GM21447 (cell line): Measurements from ENCODE around the gene JMJD1C.
A peak's percentile ranks its signal among the peaks of the same experiment; 100 is the strongest.

Experiments
- ATAC-seq: cut with Tn5 transposase; IDR thresholded peaks from one replicate; pipeline ENCODE4 v1.9.1; 2021; ENCODE audit not compliant: unreplicated experiment

JMJD1C gene

DNA sequence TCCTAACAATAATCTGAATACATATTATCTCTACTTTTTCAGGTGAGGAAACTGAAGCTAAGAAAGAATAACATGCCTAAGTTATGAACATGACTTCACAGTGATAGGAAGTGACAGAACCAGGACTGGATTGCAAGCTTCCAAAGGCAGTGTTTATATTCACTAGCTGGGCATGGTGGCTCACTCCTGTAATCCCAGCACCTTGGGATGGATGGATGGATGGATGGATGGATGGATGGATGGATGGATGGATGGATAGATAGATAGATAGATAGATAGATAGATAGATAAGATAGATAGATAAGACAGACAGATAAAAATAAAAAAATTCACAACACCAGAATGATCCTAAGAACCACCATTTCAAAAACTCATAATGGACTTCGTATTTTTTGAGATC, 18.2 kb upstream of the JMJD1C start:
- ATAC-seq, result no peak

DNA sequence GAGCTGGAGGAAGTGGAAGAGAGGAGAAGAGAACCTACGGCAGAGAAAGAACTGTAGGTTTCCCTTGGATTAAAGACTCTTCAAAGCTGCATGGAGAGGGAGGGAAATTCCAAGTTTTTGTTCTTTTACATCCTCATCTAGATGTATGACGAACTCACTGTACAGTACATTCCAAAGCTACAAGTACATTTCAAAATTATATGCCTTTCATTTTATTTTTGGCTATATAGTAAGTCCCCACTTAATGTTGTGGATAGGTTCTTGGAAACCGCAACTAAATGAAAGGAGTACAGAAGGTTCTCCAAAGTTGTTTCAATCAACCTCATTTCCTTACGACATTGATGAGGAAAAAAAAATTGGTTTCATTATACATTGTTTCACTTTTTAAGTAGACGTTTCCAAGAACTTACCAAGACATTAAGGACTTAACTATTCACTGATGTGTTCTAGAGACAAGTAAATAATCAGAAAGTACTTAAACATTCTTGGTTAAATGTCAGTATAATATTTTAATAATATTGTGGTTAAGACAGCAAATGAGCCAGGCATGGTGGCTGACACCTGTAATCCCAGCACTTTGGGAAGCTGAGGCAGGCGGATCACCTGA, 16.1 kb upstream of the JMJD1C start:
- no peak for ATAC-seq

DNA sequence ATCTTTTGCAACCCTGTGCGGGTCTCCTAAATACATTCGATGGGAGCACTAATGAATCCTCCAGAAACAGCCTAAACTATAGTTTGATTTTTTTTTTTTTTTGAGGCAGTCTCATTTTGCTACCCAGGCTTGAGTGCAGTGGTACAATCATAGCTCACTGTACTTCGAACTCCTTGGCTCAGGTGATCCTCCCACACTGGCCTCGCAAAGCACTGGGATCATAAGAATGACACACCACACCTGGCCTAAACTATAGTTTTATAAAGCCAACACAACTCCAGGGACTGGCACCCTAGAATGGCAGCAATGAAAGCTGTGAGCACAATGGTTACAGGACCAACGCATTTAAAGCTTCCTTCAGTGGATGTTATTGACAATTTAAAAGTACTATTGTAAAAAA, 14.5 kb upstream of the JMJD1C start:
- ATAC-seq, result no peak

DNA sequence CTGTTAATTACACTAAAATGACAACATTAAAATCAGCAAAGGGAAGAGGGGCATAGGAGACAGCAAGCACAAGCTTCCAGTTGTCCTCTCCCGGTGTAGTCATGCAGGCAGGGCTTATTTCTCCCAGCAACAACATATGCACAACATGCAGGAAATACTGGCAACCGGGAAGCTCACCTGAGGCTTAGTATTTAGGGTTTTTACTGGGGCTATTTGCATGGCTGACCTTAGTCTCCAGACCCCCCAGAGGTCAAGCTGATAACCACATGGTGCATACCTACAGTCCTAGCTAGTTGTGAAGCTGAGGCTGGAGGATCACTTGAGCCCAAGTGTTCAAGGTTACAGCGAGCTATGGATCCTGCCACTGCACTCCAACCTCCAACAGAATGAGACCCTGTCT, 12.8 kb upstream of the JMJD1C start:
- no peak for ATAC-seq

- ATAC-seq, result no peak
Observed at GRCh38 chr10:63477927-63478326, 12.2 kb upstream of the JMJD1C start.

DNA sequence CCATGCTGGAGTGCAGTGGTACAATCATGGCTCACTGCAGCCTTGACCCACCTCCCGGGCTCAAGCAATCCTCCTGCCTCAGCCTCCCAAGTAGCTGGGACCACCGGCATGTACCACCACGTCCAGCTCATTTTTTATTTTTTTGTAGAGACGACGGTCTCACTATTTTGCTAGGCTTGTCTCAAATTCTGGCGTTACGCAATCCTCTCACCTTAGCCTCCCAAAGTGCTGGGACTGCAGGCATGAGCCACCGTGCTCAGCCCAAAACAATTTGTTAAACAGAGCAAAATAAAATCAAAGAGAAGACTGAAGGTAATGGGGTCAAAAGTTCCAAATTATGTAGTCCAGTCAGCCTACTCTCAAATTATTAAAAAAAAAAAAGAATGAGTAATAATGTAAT, 8.7 kb upstream of the JMJD1C start:
- ATAC-seq, result no peak

DNA sequence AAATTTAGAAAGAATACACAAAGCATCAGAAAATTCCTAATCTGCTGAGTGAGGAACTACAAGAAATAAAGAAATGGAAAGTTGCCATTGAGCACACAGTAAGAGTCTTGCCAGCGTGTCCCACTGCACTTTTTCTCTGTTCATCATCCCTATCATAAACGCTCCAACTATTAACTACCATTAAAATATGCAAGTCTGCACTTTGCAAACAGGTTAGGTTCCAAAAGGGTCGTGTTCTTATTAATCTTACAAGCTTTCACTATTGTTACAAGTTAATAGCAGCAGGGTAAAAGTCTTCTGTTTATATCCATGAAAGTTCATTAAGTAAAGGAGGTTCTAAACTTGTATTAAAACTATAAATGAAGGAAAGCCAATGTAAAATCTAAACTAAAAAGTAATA, 5.2 kb upstream of the JMJD1C start:
- no peak for ATAC-seq

DNA sequence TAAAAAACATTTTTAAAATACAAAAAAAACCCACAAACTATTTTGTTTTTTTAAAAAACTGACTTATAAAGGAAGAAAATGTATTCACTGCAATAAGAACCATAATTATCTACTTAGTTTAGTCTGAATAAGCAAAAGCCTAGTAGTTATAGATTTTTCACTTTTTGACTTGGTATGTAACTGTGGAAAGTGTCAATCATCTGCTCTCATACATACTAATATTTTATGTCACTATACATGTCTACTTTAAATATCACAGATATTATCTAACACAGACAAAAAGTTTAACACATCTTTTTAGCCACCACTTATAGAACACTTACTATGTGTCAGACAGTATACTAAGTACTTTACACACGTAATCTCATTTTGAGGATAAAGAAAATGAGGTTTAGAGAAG, 3.2 kb upstream of the JMJD1C start:
- ATAC-seq, result no peak

- no peak for ATAC-seq
Observed at GRCh38 chr10:63467841-63468240, 2.1 kb upstream of the JMJD1C start.

DNA sequence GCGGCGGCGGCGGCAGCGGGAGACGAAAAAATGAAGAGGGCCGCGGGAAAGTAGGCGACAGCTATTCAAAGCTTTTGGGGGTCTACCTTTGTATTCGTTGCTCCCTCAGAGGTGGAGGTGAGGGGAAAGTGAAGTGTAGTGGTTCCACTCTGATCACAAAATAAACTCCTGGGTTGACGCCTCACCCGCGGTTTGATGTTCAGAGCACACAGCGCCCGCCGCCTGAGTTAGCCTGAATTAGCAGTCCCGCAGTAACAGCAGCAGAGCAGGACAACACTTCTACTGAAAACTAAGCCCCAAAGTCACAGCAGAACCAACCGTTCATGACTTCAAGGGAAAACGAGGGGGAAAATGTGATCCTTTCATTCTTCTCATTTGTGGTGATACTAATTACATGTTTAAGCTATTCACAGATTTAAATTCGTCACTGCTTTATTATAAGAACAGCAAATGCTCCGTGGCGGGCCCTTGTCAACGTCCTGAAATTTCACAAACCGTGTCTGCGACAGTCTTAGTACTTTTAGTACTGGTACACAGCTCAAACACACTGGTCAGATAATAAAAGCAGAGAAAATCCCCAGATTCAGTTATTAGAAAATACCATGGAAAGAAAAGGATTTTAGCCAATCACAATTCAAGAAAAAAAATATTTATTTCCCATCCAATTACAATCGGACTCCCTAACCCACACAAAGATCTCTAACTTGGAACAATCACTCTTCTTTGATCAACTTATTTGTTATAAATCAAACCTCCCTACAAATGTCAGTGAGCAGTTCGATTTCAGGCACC, 563 bp upstream of the JMJD1C start:
- ATAC-seq, result peak; percentile 32

DNA sequence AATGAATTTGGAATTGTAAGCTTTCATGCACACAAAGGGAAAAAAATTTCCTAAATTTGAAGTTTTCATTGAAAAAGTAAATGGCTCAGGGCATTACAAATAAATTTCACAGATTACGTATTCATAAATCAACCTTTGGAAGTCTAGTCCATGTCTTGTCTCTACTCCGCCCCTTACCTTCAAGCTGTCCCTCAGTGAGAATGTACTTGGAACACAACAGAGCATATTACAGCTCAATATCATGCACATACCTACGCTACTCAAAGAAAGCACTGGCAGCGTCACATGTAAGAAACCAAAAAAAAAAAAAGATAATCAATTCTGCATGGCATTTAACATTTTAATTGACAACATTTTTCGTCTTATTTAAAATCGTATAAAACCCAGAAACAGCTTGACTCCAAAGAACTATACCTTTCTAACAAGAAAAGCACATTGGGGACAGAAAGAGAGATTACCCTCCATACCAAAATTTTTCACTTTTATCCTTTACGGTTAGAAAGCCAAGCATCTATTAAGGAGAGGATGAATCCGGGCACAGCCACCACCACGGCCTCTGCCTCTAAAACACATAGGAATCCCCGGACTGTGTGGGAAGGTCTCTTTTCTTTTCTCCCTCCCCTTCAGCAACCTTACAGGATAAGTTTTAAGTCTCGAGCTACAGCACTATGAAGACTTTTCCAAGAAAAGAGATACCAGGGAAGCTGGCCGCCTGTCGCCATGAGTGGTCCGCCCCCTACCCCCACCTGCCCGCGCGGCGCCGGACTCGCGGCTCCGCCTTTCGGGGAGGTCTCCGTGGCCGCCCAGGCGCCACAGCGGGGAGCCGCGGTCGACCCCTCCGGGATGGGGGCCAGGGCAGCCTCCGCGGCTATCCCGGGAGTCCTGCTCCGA, 1.1 kb downstream of the JMJD1C start:
- peak; percentile 46 for ATAC-seq

DNA sequence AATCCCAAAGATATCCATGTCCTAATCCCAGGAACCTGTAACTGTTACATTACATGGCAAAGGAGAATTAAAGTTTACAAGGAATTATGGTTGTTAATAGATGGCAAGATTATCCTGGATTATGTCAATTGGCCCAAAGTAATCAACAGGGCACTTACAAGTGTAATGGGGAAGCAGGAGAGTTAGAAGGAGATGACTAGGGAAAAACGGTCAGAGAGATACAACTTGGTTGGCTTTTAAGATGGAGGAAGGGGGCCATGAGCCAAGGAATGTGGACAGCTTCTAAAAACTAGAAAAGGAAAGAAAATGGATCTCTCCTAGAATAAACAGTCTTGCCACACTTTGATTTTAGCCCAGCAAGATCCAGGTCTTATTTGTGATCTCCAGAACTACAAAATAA, 3.3 kb downstream of the JMJD1C start:
- ATAC-seq, result no peak

DNA sequence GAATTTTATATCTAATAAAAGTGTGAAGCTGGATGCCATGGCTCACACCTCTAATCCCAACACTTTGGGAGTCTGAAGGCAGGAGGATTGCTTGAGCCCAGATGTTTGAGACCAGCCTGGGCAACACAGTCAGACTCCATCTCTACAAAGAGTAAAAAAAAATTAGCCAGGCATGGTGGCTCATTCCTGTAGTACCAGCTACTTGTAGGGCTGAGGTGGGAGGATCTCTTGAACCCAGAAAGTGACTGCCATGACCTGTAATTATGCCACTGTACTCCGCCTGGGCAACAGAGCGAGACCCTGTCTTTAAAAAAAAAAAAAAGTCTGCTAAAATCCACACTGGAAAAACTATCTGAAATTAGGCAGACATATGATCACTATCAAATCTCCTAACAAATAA, 7.6 kb downstream of the JMJD1C start:
- no peak for ATAC-seq

DNA sequence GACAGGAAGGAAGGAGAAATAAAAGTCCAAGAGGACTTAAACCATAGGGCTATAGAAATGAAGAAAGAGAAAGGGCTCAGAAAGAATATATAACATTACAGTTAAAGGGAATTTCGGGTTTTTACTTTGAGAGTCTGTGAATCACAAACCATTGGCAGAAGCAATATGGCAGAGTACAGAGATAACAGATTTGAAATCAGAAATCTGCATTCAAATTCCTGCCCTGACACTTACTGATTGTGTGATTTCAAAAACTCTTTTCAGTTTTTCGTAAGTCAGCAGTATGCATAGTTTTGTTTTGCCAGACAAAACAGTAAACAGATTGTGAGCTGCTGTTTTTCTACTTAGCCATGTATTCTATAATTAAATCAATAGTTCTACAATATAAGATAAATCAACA, 8.2 kb downstream of the JMJD1C start:
- no peak for ATAC-seq

GRCh38 chr10:63456437-63457210, 9.2 kb downstream of the JMJD1C start:
- ATAC-seq, result no peak

DNA sequence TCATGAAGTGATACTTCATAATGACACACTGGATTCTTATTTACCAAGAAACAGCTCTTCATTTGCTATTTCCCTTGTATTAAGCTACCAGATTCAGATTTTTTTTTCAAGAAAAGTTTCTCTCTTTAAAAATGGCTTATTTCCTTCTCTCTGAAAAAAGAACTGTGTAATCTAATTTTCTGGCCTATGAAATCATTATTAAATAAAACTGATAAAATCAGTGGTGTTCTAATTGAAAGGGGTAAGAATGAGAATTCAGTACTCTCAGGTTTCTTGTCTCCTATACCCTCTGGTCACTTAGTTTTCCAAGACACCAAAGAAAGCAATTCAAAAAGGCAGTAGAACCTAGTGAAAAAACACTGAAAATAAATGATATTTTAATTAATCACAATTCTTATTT, 10.3 kb downstream of the JMJD1C start:
- ATAC-seq, result no peak

DNA sequence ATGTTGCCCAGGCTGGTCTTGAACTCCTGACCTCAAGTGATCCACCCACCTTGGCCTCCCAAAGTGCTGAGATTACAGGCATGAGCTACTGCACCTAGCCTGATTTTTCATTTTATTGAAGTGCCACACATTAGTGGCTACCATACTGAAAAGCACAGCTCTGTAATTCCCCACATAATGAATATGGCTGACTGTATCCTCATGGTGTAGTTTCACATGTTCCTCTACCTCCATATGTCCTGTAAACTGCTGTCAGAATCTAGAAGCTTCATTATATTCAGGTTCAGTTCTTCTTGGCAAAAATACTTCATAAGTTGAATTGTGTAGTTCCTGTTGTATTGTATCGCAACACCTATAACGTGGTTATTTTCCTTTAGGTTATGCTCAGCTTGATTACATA, 11.1 kb downstream of the JMJD1C start:
- ATAC-seq, result no peak

- no peak for ATAC-seq
Observed at GRCh38 chr10:63452524-63452923, 13.3 kb downstream of the JMJD1C start.

DNA sequence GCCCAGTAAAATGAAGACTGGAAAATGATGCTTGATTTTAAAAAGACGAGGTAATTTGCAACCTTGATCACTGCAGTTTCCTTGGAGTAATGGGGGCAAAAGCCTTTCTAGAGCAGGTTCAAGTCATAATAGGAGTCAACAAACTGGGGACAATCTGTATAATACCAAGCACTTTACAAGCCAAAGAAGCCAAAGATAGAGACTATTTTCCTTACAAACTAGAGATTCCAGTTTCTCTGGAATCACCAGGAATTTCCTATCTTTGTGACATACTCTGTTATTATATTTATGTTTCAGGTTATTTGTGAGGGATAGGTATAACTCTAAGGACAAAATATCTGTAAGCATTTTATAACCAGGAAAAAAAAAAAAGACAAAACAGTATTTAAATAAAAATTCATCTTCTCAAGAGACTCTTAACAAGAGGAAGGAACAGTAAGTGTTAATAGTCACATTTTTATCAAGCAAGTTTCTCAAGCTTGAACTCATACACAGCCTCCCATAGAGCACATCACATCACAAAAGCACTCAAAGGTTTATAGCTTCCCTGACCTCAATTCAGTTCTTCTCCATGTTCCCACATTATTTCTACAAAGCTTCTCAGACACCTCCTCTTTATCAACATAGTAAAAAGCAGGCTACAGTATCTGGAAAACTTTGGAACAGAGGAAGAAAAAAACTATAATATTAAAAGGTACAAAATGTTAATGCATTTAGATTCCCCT, 18.9 kb downstream of the JMJD1C start:
- no peak for ATAC-seq

DNA sequence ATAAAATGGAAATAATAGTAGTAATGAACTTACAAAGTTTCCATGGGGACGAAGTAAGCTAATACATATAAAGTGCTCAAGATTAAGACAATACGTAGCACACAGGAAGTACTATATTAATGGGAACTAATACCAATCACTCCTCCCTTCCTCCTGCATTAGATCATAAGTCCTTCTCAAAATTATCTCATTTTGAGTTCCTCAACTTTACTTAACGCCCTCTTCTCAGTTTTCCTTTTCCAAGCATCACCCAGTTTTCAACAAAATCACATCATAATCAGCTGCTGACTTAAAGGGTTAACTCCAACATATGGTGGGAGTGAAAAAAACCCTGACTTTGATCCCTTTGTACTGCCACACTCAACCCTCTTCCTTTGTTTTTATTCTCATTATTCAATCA, 24.4 kb downstream of the JMJD1C start:
- no peak for ATAC-seq

- ATAC-seq, result no peak
Observed at GRCh38 chr10:63439607-63440006, 26.2 kb downstream of the JMJD1C start.
